WI38 (cell line): ENCODE data around the gene TIGD3.
A peak's percentile ranks its signal among the peaks of the same experiment; 100 is the strongest.

Experiments
- H3K4me3 ChIP-seq: 2 replicates; pipeline ENCODE4 v1.5.1; 2011; ENCODE audit warnings: low read depth, mild to moderate bottlenecking, control low read depth, low read length
- CTCF ChIP-seq: IDR thresholded peaks from 2 replicates; pipeline ENCODE4 v1.5.1; 2012; ENCODE audit warnings: low read depth, mild to moderate bottlenecking, control low read depth, low read length

TIGD3 gene

GRCh38 chr11:65317025-65317786, 37.3 kb upstream of the TIGD3 start:
- H3K4me3 ChIP-seq = peak overlapping the region; percentile 93
- no peak for TF ChIP-seq CTCF

- TF ChIP-seq CTCF = no peak
- H3K4me3 ChIP-seq = no peak overlapping the region
Measured at GRCh38 chr11:65320386-65321075, 34.0 kb upstream of the TIGD3 start.

- TF ChIP-seq CTCF = no peak
Measured at GRCh38 chr11:65321076-65321475, 33.5 kb upstream of the TIGD3 start.

GRCh38 chr11:65321828-65322485, 32.6 kb upstream of the TIGD3 start:
- no peak for TF ChIP-seq CTCF
- no peak overlapping the region for H3K4me3 ChIP-seq

More at GRCh38 chr11:65321076-65321475, 33.5 kb upstream of the TIGD3 start:
- no peak overlapping the region for H3K4me3 ChIP-seq

GRCh38 chr11:65323813-65324212, 30.7 kb upstream of the TIGD3 start:
- H3K4me3 ChIP-seq = no peak overlapping the region
- TF ChIP-seq CTCF = no peak

GRCh38 chr11:65325435-65325834, 29.1 kb upstream of the TIGD3 start:
- TF ChIP-seq CTCF = no peak
- H3K4me3 ChIP-seq = no peak overlapping the region

- no peak for TF ChIP-seq CTCF
- H3K4me3 ChIP-seq = no peak overlapping the region
Measured at GRCh38 chr11:65327021-65327420, 27.5 kb upstream of the TIGD3 start.
